GM12878 (cell line): Measurements from ENCODE around the gene GABRB1. TPM values are rescaled to one million over a fixed set of nuclear protein-coding genes. Genes with fewer than 3 reads are reported as not detected.

Source experiments
- polyA plus RNA-seq, 11 experiments: library from polyadenylated mRNA; depleted of rRNA in 4 of 11; unstranded in 6 of 11; stranded (reverse) in 5 of 11; fragments of >200 nt; fragmentation: Nextera tagmentation in 4 of 11; fragmentation: Illumina TruSeq in 1 of 11; extraction: Ambion mirVana in 4 of 11; extraction: Trizol in 1 of 11; gene quantifications; 1 replicate in 1 of 11; 2 replicates in 10 of 11; pipeline versions ENCODE4 v1.2.1 to v1.2.3, GENCODE V29; 2011 to 2016; ENCODE audit warnings: inconsistent platforms in 2 of 11, missing spikeins in 2 of 11, low read depth in 1 of 11
- total RNA-seq, 4 experiments: library from RNA; depleted of rRNA in 3 of 4; stranded (reverse); fragments of >200 nt in 3 of 4; fragmentation: Illumina TruSeq in 1 of 4; extraction: Trizol in 1 of 4; gene quantifications; 2 replicates each; pipeline versions ENCODE4 v1.2.1 to v1.2.3, GENCODE V29; 2013 to 2021

The GABRB1 gene
- total and polyA plus RNA-seq, 10 of the 15 experiments (the other 5 are each of a cell fraction or from before 2014, with no cell fraction given) = 0.13 to 0.92 TPM; not detected in 8

Other genes with a start within 250 kb of the GABRB1 start
- not detected in 2 replicates for gene COX7B2, start 122.3 kb upstream of the GABRB1 start, total RNA-seq (2014; rRNA removed)
- gene COX7B2, start 122.3 kb upstream of the GABRB1 start, total RNA-seq (2014; rRNA removed; fragmentation: Illumina TruSeq; extraction: Trizol) = not detected in 2 replicates
- not detected in 2 replicates for gene COX7B2, start 122.3 kb upstream of the GABRB1 start, total RNA-seq (2021)
- gene COX7B2, start 122.3 kb upstream of the GABRB1 start, polyA plus RNA-seq (2011; rRNA removed) = not detected in 2 replicates
- gene COX7B2, start 122.3 kb upstream of the GABRB1 start, polyA plus RNA-seq (2014; fragmentation: Illumina TruSeq; extraction: Trizol) = not detected in 2 replicates
- not detected for gene COX7B2, start 122.3 kb upstream of the GABRB1 start, polyA plus RNA-seq (2014; fragmentation: Nextera tagmentation; extraction: Ambion mirVana)
- gene COX7B2, start 122.3 kb upstream of the GABRB1 start, polyA plus RNA-seq (2014; rRNA removed) = not detected in 2 replicates
- not detected for gene COX7B2, start 122.3 kb upstream of the GABRB1 start, polyA plus RNA-seq (2016; fragmentation: Nextera tagmentation; extraction: Ambion mirVana)
- gene GABRA4, start 38.0 kb upstream of the GABRB1 start, total RNA-seq (2014; rRNA removed) = 0.65 and 1.1 TPM in 2 replicates
- 0.64 and 1.0 TPM in 2 replicates for gene GABRA4, start 38.0 kb upstream of the GABRB1 start, total RNA-seq (2014; rRNA removed; fragmentation: Illumina TruSeq; extraction: Trizol)
- gene GABRA4, start 38.0 kb upstream of the GABRB1 start, total RNA-seq (2021) = 1.1 and 1.4 TPM in 2 replicates
- gene GABRA4, start 38.0 kb upstream of the GABRB1 start, polyA plus RNA-seq (2011; rRNA removed) = 14.6 and 18.9 TPM in 2 replicates
- gene GABRA4, start 38.0 kb upstream of the GABRB1 start, polyA plus RNA-seq (2014; fragmentation: Illumina TruSeq; extraction: Trizol) = 1.1 and 1.2 TPM in 2 replicates
- gene GABRA4, start 38.0 kb upstream of the GABRB1 start, polyA plus RNA-seq (2014; fragmentation: Nextera tagmentation; extraction: Ambion mirVana) = 1 to 10 TPM; 1.3 to 2.4 TPM
- 0.69 and 1.7 TPM in 2 replicates for gene GABRA4, start 38.0 kb upstream of the GABRB1 start, polyA plus RNA-seq (2014; rRNA removed)
- under 1 TPM; 0.86 to 0.87 TPM for gene GABRA4, start 38.0 kb upstream of the GABRB1 start, polyA plus RNA-seq (2016; fragmentation: Nextera tagmentation; extraction: Ambion mirVana)